Muscle layer of colon (tissue), 2 donors: Measurements from ENCODE around the gene PRG3.

Experiments
- H3K27ac ChIP-seq: one replicate; pipeline ENCODE4 v1.7.0; 2013; ENCODE audit warnings: low read depth, mild to moderate bottlenecking, low read length, moderate library complexity
- H3K27me3 ChIP-seq, 2 donors: one replicate each; pipeline ENCODE4 v1.7.0; 2013; ENCODE audit warnings: low read length in 2 of 2, mild to moderate bottlenecking in 2 of 2; ENCODE audit not compliant: insufficient read depth in 2 of 2, control insufficient read depth in 1 of 2
- H3K36me3 ChIP-seq: one replicate; pipeline ENCODE4 v1.7.0; 2013; ENCODE audit warnings: mild to moderate bottlenecking, low read length; ENCODE audit not compliant: insufficient read depth
- H3K4me1 ChIP-seq: one replicate; pipeline ENCODE4 v1.7.0; 2013; ENCODE audit warnings: mild to moderate bottlenecking, low read length; ENCODE audit not compliant: insufficient read depth
- H3K4me3 ChIP-seq, 2 donors: one replicate each; pipeline ENCODE4 v1.7.0; 2013; ENCODE audit warnings: low read length in 2 of 2, low read depth in 1 of 2, mild to moderate bottlenecking in 1 of 2, moderate library complexity in 1 of 2
- H3K9ac ChIP-seq: one replicate; pipeline ENCODE4 v1.7.0; 2013; ENCODE audit warnings: low read length
- H3K9me3 ChIP-seq: one replicate; pipeline ENCODE4 v1.7.0; 2013; ENCODE audit warnings: mild to moderate bottlenecking, low read length
- donor health status: abdominal sarcoma.
- donor health status: Adenocarcinoma of cecum.

Gene PRG3

GRCh38 chr11:57354699-57355098 is 26.3 kb downstream of the PRG3 start:
- Histone ChIP-seq H3K4me3 (no peak overlapping the region), H3K27ac (no peak overlapping the region), H3K36me3 (no peaks in the 10 kb centered on the region), H3K9ac (no peak overlapping the region), H3K27me3 (no peaks in the 10 kb centered on the region), H3K4me1 (peaks cover 8% of the 10 kb centered on the region), H3K9me3 (no peaks in the 10 kb centered on the region)

- Histone ChIP-seq H3K9me3 (no peaks in the 10 kb centered on the region), H3K9ac (no peak overlapping the region), H3K4me3 (no peak overlapping the region), H3K27me3 (no peaks in the 10 kb centered on the region), H3K4me1 (peaks cover 11% of the 10 kb centered on the region), H3K27ac (no peak overlapping the region), H3K36me3 (no peaks in the 10 kb centered on the region)
Observed at GRCh38 chr11:57353852-57354251, 27.1 kb downstream of the PRG3 start.

- Histone ChIP-seq H3K4me1 (peaks cover 11% of the 10 kb centered on the region), H3K27me3 (no peaks in the 10 kb centered on the region), H3K9me3 (no peaks in the 10 kb centered on the region), H3K36me3 (no peaks in the 10 kb centered on the region), H3K9ac (no peak overlapping the region), H3K27ac (no peak overlapping the region), H3K4me3 (no peak overlapping the region)
Observed at GRCh38 chr11:57353446-57353845, 27.5 kb downstream of the PRG3 start.

GRCh38 chr11:57353036-57353435 is 27.9 kb downstream of the PRG3 start:
- peaks cover 10% of the 10 kb centered on the region for H3K4me1 ChIP-seq
- no peak overlapping the region for H3K4me3 ChIP-seq
- no peaks in the 10 kb centered on the region for H3K27me3 ChIP-seq
- no peak overlapping the region for H3K9ac ChIP-seq
- no peaks in the 10 kb centered on the region for H3K36me3 ChIP-seq
- H3K27ac ChIP-seq, result no peak overlapping the region
- H3K9me3 ChIP-seq, result no peaks in the 10 kb centered on the region

GRCh38 chr11:57349491-57350274 is 31.3 kb downstream of the PRG3 start:
- peaks cover 6% of the 10 kb centered on the region for H3K4me1 ChIP-seq
- H3K36me3 ChIP-seq, result no peaks in the 10 kb centered on the region
- no peaks in the 10 kb centered on the region for H3K9me3 ChIP-seq
- no peak overlapping the region for H3K9ac ChIP-seq
- H3K4me3 ChIP-seq, result no peak overlapping the region
- no peaks in the 10 kb centered on the region for H3K27me3 ChIP-seq
- H3K27ac ChIP-seq, result no peak overlapping the region

GRCh38 chr11:57348636-57349313 is 32.2 kb downstream of the PRG3 start:
- Histone ChIP-seq H3K4me3 (no peak overlapping the region), H3K36me3 (no peaks in the 10 kb centered on the region), H3K4me1 (peaks cover 6% of the 10 kb centered on the region), H3K9me3 (no peaks in the 10 kb centered on the region), H3K9ac (no peak overlapping the region), H3K27ac (no peak overlapping the region), H3K27me3 (no peaks in the 10 kb centered on the region)

GRCh38 chr11:57348052-57348451 is 32.9 kb downstream of the PRG3 start:
- Histone ChIP-seq H3K4me1 (peaks cover 6% of the 10 kb centered on the region), H3K36me3 (no peaks in the 10 kb centered on the region), H3K9me3 (no peaks in the 10 kb centered on the region), H3K27ac (no peak overlapping the region), H3K9ac (no peak overlapping the region), H3K27me3 (no peaks in the 10 kb centered on the region), H3K4me3 (no peak overlapping the region)

- Histone ChIP-seq H3K36me3 (no peaks in the 10 kb centered on the region), H3K27me3 (no peaks in the 10 kb centered on the region), H3K4me3 (no peak overlapping the region), H3K27ac (no peak overlapping the region), H3K9me3 (no peaks in the 10 kb centered on the region), H3K9ac (no peak overlapping the region), H3K4me1 (peaks cover 6% of the 10 kb centered on the region)
Observed at GRCh38 chr11:57347336-57347735, 33.6 kb downstream of the PRG3 start.

GRCh38 chr11:57345555-57346211 is 35.3 kb downstream of the PRG3 start:
- H3K9me3 ChIP-seq, result no peaks in the 10 kb centered on the region
- peaks cover 6% of the 10 kb centered on the region for H3K4me1 ChIP-seq
- no peaks in the 10 kb centered on the region for H3K36me3 ChIP-seq
- H3K9ac ChIP-seq, result no peak overlapping the region
- no peaks in the 10 kb centered on the region for H3K27me3 ChIP-seq
- H3K4me3 ChIP-seq, result no peak overlapping the region
- H3K27ac ChIP-seq, result no peak overlapping the region

- H3K4me3 ChIP-seq, result no peak overlapping the region
- peaks cover 4% of the 10 kb centered on the region for H3K4me1 ChIP-seq
- no peaks in the 10 kb centered on the region for H3K27me3 ChIP-seq
- H3K36me3 ChIP-seq, result no peaks in the 10 kb centered on the region
- no peak overlapping the region for H3K9ac ChIP-seq
- H3K9me3 ChIP-seq, result no peaks in the 10 kb centered on the region
- H3K27ac ChIP-seq, result no peak overlapping the region
Observed at GRCh38 chr11:57344826-57345225, 36.1 kb downstream of the PRG3 start.

GRCh38 chr11:57343825-57344224 is 37.1 kb downstream of the PRG3 start:
- H3K9ac ChIP-seq, result no peak overlapping the region
- H3K4me3 ChIP-seq, result no peak overlapping the region
- H3K9me3 ChIP-seq, result no peaks in the 10 kb centered on the region
- no peaks in the 10 kb centered on the region for H3K36me3 ChIP-seq
- no peaks in the 10 kb centered on the region for H3K4me1 ChIP-seq
- no peak overlapping the region for H3K27ac ChIP-seq
- H3K27me3 ChIP-seq, result no peaks in the 10 kb centered on the region
